Activated T-helper 17 cell treated with anti-CD3 and anti-CD28 coated beads, Interleukin-2, amount 50 U/mL, for 72 hours (primary cell): Measurements from ENCODE around the gene ISG15. TPM values are rescaled to one million over a fixed set of nuclear protein-coding genes. Genes with fewer than 3 reads are reported as not detected.

ENCODE experiments used
- ATAC-seq: fragments of 150-1000 bp; cut with Tn5 transposase; replicated peaks from 2 replicates; pipeline ENCODE4 v1.10.0; 2021; ENCODE audit warnings: mild to moderate bottlenecking, moderate library complexity
- H3K27ac Mint-ChIP-seq: one replicate; pipeline ENCODE4 v1.8.0; 2022; ENCODE audit warnings: mixed read lengths
- H3K27me3 Mint-ChIP-seq: one replicate; pipeline ENCODE4 v1.8.0; 2022; ENCODE audit warnings: mixed read lengths
- H3K36me3 Mint-ChIP-seq: one replicate; pipeline ENCODE4 v1.8.0; 2022; ENCODE audit warnings: low read depth, mild to moderate bottlenecking, mixed read lengths
- H3K4me1 Mint-ChIP-seq: one replicate; pipeline ENCODE4 v1.8.0; 2022; ENCODE audit warnings: mixed read lengths
- H3K4me3 Mint-ChIP-seq: one replicate; pipeline ENCODE4 v1.8.0; 2022; ENCODE audit warnings: mild to moderate bottlenecking, mixed read lengths
- H3K9me3 Mint-ChIP-seq: one replicate; pipeline ENCODE4 v1.8.0; 2022; ENCODE audit warnings: mixed read lengths
- total RNA-seq, 2 donors: library from RNA; stranded (reverse); gene quantifications; one replicate each; pipeline ENCODE4 v1.2.3, GENCODE V29; 2022

Gene ISG15
- total RNA-seq, 2 donors from 2014 or later: 13.5 to 36.5 TPM

DNA sequence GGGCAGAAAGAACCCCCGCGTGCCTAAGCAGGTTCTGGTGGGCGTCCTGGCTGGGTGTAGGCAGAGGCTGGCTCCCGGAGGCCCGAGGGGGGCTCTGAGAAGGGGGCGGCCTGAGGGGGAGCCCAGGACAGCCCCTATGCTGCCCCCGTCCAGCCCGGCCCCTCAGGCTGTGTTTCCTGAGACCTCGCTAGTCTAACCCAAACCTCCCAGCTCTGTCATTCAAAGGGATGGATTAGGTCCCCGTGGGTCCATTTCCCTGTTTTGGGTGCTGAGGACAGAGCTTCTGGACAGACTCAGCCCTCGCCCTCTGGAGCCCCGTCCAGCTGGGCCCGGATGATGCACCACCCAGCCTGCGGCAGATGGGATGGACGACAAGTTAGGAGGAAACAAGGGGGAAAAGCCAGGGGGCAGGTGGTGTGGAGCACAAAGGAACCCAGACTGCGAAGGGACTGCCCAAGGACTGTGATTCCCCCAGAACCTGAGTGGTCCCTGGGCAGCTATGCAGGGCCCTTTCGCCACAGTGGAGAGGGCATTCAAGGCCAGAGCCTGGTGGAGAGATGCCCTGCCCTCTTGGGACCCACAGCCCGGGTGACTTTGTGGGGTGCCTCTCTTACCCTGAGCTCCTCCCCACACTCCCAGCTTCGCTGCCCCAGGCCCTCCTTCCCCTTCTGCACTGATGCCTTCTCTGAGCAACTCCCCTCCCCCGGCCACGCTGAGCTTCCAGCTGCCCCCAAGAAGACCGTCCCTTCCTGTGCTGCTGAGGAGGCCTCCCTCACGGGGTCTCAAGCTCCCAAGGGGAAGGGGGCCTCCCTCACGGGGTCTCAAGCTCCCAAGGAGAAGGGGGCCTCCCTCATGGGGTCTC lies 16.2 kb upstream of the ISG15 start:
- H3K4me1 Mint-ChIP-seq: peaks cover 7% of the 10 kb centered on the region
- peak overlapping the region; percentile 12 for H3K4me3 Mint-ChIP-seq
- no peaks in the 10 kb centered on the region for H3K9me3 Mint-ChIP-seq

DNA sequence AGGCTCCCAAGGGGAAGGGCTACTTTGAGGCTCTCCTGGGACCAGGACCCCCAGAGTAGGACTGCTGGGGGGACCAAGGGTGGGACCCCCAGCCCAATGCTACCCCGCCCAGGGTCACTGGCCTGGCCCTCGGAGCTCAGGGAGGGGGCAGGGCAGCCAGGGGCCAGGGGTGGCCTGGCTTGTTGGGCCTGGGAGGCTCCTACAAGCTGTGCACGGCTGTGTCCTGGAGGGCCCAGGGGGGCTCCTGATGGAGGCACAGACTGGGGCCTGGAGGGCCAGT lies 15.6 kb upstream of the ISG15 start:
- no peak for ATAC-seq

More for the DNA sequence above, 16.2 kb upstream of the ISG15 start:
- Mint-ChIP-seq H3K36me3 (no peaks in the 10 kb centered on the region), H3K27ac (no peak overlapping the region), H3K27me3 (peaks cover 20% of the 10 kb centered on the region)
- ATAC-seq: no peak

DNA sequence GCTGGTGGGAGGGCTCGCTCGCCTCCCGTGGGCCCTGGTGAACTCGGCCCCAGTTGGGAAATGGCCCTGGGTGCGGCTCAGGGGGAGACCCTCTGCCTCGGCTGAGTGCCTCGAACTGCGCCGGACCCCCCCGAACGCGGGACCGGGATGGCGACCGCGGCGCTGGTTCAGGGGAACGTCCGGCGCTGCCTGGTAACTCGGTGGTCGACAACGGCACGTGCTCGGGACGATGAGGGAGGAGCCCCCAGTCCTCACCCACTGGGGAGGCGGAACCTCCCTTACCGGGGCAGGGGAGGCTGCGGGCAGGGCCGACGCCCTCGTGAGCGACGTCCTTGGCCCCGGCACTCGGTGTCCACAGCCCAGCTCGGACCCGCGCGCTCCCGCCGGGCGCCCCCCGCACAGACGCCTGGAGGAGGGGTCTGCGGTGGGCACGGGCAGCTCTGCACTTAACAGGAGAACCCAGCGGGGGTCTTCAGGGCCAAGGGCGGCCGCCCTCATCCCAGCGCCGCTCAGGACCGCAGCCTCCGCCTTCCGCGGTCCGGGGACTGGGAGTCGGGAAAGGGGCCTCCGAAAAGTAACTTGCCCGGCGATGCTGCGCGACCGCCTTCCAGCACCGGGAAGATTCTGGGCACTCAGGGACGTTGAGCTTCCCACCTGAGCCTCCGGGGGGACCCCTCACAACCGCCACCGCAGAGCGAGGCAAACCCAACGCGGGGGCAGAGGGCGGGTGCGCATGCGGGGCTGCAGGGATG lies 15.1 kb upstream of the ISG15 start:
- H3K27ac Mint-ChIP-seq: no peak overlapping the region
- no peaks in the 10 kb centered on the region for H3K36me3 Mint-ChIP-seq
- no peak for ATAC-seq
- H3K9me3 Mint-ChIP-seq: no peaks in the 10 kb centered on the region
- H3K4me1 Mint-ChIP-seq: no peaks in the 10 kb centered on the region
- no peak overlapping the region for H3K4me3 Mint-ChIP-seq
- peaks cover 22% of the 10 kb centered on the region for H3K27me3 Mint-ChIP-seq

More for the DNA sequence above, 15.6 kb upstream of the ISG15 start:
- no peaks in the 10 kb centered on the region for H3K9me3 Mint-ChIP-seq
- peak overlapping the region; percentile 12 for H3K4me3 Mint-ChIP-seq
- H3K4me1 Mint-ChIP-seq: peaks cover under 1% of the 10 kb centered on the region
- no peak overlapping the region for H3K27ac Mint-ChIP-seq
- no peaks in the 10 kb centered on the region for H3K36me3 Mint-ChIP-seq
- H3K27me3 Mint-ChIP-seq: peaks cover 20% of the 10 kb centered on the region

GRCh38 chr1:998745-998994 lies 14.6 kb upstream of the ISG15 start:
- Mint-ChIP-seq H3K9me3 (no peaks in the 10 kb centered on the region), H3K4me3 (no peak overlapping the region), H3K27me3 (peaks cover 25% of the 10 kb centered on the region), H3K4me1 (no peaks in the 10 kb centered on the region), H3K27ac (no peak overlapping the region), H3K36me3 (no peaks in the 10 kb centered on the region)
- no peak for ATAC-seq

DNA sequence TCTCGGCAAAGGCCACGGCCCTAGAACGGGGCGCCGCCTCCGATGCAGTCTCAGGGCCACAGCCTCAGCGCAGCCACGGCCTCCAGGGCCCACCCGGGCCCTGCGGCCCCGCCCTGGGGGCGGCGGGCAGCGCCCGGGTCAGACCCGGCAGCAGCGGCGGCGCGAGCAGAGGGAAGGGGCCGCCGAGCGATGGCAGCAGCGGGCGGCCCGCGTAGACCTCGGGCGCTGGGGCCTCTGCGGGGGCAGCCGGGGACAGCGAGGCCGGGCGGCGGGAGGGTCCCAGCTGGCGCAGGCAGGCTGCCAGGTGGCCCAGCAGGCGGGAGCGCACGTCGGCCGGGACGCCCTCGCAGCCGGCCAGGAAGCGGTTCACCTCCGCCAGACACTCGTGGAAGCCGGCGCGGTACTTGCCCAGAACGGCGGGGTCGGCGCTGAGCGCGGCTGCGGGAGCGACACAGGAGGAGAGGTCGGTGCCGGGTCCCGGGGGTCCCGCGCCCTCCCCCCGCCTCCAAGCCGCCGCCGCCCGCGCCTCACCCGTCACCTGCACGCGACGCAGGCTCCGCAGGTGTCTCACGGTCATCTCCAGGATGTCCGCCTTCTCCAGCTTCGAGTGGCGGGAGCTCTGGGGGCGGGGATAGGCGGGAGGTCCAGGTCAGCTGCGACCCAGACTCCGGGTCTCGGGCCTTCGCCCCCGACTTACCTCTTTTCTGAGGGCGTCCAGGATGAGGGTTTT lies 14.1 kb upstream of the ISG15 start:
- Mint-ChIP-seq H3K36me3 (no peaks in the 10 kb centered on the region), H3K9me3 (no peaks in the 10 kb centered on the region), H3K4me3 (no peak overlapping the region), H3K4me1 (no peaks in the 10 kb centered on the region), H3K27me3 (peaks cover 25% of the 10 kb centered on the region), H3K27ac (no peak overlapping the region)
- peak; percentile 32 for ATAC-seq

- peaks cover 26% of the 10 kb centered on the region for H3K27me3 Mint-ChIP-seq
- H3K4me1 Mint-ChIP-seq: peaks cover 2% of the 10 kb centered on the region
- H3K36me3 Mint-ChIP-seq: no peaks in the 10 kb centered on the region
- H3K9me3 Mint-ChIP-seq: no peaks in the 10 kb centered on the region
- H3K4me3 Mint-ChIP-seq: peak within 1 kb of the TSS; percentile 50
- H3K27ac Mint-ChIP-seq: no peak within 1 kb of the TSS
- ATAC-seq: peak; percentile 47
Measured at GRCh38 chr1:999725-1000356, 13.5 kb upstream of the ISG15 start, which contains the start of gene HES4. HES4 (minus strand) TSS chr1:1000097; CDS start chr1:999973, 124 bp downstream.

DNA sequence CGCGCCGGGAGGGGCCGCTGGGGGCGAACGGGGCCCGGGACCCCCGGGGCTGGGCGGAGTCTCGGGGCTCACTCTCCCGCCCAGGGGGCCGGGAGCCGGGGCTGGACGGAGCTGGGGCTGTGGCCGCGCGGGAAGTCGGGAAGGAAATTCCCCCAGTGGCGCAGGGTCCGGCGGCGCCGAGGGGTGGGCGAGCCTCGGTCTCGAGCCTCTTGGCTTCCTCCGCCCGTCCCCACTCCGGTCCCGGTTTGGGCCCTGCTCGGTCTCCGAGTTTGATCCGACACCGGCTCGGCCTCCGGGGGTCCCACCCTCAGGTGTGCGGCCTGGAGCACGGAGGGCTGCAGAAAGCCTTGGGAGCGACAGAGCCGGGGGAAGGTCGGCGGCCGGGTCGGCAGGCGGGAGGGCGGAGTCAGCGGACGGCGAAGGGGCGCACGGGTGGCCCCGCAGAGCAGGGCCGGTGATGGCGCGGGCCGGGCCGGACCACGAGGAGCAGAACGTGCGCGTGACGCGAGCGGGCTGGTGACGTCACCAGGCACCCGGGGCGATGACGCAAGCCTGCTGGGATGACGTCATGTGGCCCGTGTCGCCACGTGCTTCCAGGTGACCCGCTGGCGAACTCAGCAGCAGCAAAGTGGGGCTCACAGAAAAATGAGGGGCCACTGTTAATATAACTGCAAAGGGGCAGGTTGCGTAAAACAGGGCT lies 12.8 kb upstream of the ISG15 start:
- Mint-ChIP-seq H3K36me3 (peaks cover 4% of the 10 kb centered on the region), H3K4me1 (peaks cover 7% of the 10 kb centered on the region), H3K27me3 (peaks cover 25% of the 10 kb centered on the region), H3K4me3 (peak overlapping the region; percentile 50), H3K9me3 (no peaks in the 10 kb centered on the region), H3K27ac (no peak overlapping the region)
- ATAC-seq: no peak

- Mint-ChIP-seq H3K27me3 (peaks cover 22% of the 10 kb centered on the region), H3K36me3 (peaks cover 4% of the 10 kb centered on the region), H3K4me1 (peaks cover 7% of the 10 kb centered on the region), H3K4me3 (peak overlapping the region; percentile 50), H3K9me3 (no peaks in the 10 kb centered on the region), H3K27ac (no peak overlapping the region)
- peak; percentile 5 for ATAC-seq
Measured at GRCh38 chr1:1001057-1001783, 12.1 kb upstream of the ISG15 start.

GRCh38 chr1:1003618-1004419 lies 9.5 kb upstream of the ISG15 start:
- Mint-ChIP-seq H3K9me3 (no peaks in the 10 kb centered on the region), H3K4me1 (peaks cover 7% of the 10 kb centered on the region), H3K4me3 (no peak overlapping the region), H3K27ac (no peak overlapping the region), H3K36me3 (peaks cover 4% of the 10 kb centered on the region), H3K27me3 (peaks cover 17% of the 10 kb centered on the region)
- ATAC-seq: no peak

GRCh38 chr1:1004420-1004779 lies 8.9 kb upstream of the ISG15 start:
- H3K27ac Mint-ChIP-seq: no peak overlapping the region
- peaks cover 11% of the 10 kb centered on the region for H3K4me1 Mint-ChIP-seq
- H3K9me3 Mint-ChIP-seq: no peaks in the 10 kb centered on the region
- no peak for ATAC-seq
- H3K27me3 Mint-ChIP-seq: peaks cover 17% of the 10 kb centered on the region
- H3K36me3 Mint-ChIP-seq: peaks cover 4% of the 10 kb centered on the region
- H3K4me3 Mint-ChIP-seq: no peak overlapping the region

GRCh38 chr1:1004780-1005697 lies 8.3 kb upstream of the ISG15 start:
- ATAC-seq: no peak
- Mint-ChIP-seq H3K27ac (no peak overlapping the region), H3K4me1 (peaks cover 11% of the 10 kb centered on the region), H3K36me3 (peaks cover 4% of the 10 kb centered on the region), H3K9me3 (no peaks in the 10 kb centered on the region), H3K4me3 (peak overlapping the region; percentile 36), H3K27me3 (peaks cover 17% of the 10 kb centered on the region)

GRCh38 chr1:1005774-1006304 lies 7.5 kb upstream of the ISG15 start:
- ATAC-seq: no peak
- peaks cover 11% of the 10 kb centered on the region for H3K4me1 Mint-ChIP-seq
- no peak overlapping the region for H3K27ac Mint-ChIP-seq
- H3K27me3 Mint-ChIP-seq: peaks cover 17% of the 10 kb centered on the region
- H3K4me3 Mint-ChIP-seq: no peak overlapping the region
- H3K9me3 Mint-ChIP-seq: no peaks in the 10 kb centered on the region
- H3K36me3 Mint-ChIP-seq: peaks cover 4% of the 10 kb centered on the region
